ENCODE measurements around the gene EPHA3.

Gene EPHA3

DNA sequence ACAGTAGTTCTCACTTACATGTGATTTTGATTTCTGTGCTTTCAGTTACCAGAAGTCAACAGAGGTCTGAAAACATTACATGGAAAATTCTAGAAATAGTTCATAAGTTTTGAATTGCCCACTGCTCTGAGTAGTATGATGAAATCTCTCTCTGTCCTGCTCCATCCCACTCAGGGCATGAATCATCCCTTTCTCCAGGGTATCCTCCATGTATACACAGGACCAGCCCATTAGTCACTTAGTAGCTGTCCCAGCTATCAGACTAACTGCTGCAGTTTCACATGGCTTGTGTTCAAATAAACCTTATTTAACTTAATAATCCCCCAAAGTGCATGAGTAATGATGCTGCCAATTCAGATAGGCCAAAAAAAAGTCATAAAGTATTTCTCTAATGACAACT is 38.6 kb downstream of the EPHA3 start:
- DNase-seq (ENCODE audit: low read depth in 1 of 2, low spot score in 1 of 2) = no peak

DNA sequence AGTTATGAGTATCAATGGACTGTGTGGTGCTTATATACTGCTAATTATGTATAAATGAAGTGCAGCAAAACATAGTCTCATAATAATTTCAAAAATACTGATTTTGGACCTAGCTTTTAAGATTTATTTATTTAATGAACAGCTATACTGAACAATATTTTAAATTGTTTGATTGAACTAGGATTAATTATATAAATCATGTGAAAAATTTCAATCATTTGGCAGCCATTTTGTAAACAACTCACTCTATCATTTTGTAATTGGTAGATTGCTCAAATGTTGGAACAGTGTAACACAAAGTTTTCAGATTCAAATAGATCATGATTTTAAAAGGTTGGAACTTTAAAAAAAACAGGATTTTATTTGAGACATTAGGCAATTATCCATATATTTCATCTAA is 47.0 kb downstream of the EPHA3 start:
- DNase-seq (ENCODE audit: low read depth in 1 of 2, low spot score in 1 of 2) = no peak

DNA sequence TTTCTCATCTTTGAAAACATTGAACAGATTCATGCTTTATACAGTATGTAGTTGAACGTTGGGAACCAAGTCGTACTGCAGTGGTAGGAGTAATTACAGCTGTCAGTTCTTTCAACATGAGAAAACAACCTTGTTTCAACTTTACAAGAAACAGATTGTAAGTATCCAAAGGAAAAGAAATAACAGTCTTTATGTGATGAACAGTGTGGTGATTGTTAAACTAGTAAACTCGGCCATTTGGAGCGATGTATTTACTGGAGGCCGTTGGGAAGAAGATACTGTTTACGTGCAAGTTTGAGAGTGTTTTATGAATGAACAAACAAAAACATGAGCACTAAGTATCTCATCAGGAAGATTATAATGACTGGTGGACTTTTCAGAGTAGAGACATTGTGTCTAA is 48.4 kb downstream of the EPHA3 start:
- no peak for DNase-seq (ENCODE audit: low read depth in 1 of 2, low spot score in 1 of 2)

DNA sequence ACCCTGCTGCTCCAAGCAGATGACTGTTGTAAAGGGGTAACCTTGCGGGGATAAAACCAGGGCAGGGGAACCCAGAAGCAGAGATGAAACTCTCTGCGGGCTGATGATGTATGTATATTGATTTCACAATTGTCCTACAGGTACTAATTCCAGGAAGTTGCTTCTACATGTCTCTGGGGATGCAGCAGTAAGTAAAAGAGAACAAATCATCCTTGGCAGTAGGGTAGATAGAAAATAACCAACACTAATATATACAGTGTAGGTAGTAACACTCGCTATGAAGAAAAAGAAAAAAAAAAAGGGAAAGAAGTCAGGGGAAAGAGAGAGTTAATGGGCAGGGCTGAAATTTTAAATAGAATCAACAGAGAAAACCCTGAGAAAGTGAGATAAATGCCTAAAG is 50.2 kb downstream of the EPHA3 start:
- DNase-seq (ENCODE audit: low read depth in 1 of 2, low spot score in 1 of 2) = no peak

DNA sequence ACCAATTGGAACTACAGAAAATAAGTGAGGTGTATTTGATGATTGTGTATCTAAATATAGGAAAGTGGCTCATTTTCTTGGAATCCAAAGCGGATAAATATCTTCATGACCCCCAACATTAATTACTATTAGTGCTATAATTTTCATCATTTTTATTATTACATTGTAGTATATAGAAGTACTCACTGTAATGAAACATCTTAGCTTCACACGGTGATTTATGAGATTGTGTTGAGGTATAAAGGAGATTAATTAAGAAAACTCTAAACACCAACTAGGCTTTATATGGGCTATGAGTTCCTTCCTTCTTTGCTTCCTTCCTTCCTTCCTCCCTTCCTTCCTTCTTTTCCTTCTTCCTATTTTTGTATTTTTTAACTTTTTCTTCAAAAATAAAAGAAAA is 52.2 kb downstream of the EPHA3 start:
- DNase-seq (ENCODE audit: low read depth in 1 of 2, low spot score in 1 of 2) = no peak

DNA sequence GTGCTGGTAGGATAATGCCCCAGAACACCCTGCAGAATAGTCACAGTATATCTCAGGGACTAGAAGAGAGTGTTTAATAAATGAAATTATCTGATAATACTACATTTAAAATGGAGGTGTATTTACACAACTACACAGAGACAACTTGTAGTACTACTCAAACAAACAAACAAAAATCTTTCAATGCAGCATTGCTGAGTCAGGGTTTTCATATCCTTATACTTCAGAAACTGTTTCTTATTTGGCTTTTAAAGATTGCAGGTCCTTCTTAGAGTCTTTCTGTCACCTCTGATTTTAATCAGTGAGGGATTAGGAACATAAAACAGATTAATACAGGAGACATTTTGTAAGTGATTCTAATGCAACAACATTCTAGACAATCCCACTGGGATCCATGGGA is 57.4 kb downstream of the EPHA3 start:
- no peak for DNase-seq (ENCODE audit: low read depth in 1 of 2, low spot score in 1 of 2)

DNA sequence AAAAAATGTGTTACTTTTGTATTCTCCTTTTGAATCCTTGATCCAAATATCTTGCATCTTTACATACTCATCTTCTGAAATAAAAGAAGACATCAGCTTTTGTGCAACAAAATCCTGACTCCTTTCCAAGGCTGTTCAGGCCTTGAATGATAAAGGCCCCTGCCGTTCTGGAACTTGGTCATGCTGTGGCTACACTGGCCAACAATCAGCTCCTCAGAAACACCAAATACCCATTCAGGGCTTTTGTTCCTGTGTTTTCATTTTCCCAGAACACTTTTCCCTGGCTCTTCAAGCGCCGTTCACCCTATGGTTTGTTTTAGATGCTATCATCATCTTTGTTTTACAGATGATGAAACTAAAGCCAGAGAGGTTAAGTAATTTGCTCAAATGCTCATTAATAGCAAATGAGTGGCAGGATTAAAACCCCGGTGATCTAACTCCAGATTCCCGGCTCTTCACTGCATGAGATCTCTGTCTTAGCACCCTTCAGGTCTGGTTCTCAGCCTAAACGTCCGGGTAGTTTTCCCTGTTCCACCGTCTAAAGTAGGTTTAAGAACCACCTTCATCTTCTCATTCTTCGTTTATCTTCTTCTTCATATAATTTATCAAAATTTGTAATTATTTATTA is 58.3 kb downstream of the EPHA3 start:
- DNase-seq (ENCODE audit: low read depth in 1 of 2, low spot score in 1 of 2) = no peak

DNA sequence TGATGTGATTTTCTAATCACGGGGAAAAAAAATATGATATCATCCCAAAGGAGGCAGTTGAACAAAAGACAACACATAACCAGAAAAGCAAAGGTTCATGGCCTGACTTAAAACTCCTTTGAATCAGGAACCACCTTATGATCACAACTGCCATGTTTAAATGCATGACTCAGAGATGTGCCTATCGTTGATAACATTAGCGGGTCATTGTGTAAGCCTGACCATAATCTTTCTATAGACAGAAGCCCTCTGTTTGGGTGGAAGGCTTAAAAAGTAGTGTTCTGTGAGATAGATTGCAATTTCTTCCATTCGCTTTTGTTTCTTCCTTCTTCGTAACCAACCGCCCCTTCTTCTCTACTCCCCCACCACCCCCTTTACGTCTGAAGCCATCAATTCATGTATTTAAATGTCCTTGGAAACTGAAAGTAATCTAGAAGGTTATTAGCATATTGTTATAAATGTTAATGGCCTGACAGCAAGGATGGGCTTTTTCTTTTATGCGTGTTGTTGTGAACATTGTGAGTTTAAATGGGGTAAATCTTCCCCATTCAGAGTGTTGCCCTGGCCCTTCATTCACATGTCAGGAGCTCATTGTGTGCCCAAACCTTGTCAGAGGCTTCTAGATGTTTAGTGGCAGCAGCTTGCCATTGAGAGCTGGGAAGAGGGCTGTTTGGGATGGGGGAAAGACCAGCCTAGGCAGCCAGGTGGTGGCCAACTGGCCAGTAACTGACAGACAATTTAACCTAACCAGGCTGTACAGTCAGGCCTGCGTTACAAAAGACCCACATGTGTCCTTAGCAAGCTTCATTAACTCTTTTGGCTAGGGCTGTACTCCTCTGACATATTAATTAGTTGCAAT is 64.5 kb downstream of the EPHA3 start:
- no peak for DNase-seq (ENCODE audit: low read depth in 1 of 2, low spot score in 1 of 2)

DNA sequence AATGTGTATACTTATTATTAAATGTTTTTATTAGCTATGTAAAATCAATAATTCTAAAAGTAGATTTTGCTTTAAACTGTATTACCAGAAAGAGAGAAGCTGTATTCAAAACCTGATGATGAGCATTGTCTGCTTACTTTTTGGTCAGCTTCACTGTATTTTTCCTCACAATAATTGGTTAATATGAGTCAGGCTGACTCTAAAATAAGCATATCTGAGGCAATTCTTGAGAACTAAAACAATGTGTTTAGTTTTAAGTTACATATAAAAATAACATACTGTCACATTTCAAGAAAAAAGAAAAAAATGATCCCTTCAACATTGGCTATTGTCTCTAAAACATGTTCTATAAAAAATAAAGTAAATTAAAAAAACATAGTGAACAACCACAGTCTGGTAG is 66.1 kb downstream of the EPHA3 start:
- no peak for DNase-seq (ENCODE audit: low read depth in 1 of 2, low spot score in 1 of 2)

DNA sequence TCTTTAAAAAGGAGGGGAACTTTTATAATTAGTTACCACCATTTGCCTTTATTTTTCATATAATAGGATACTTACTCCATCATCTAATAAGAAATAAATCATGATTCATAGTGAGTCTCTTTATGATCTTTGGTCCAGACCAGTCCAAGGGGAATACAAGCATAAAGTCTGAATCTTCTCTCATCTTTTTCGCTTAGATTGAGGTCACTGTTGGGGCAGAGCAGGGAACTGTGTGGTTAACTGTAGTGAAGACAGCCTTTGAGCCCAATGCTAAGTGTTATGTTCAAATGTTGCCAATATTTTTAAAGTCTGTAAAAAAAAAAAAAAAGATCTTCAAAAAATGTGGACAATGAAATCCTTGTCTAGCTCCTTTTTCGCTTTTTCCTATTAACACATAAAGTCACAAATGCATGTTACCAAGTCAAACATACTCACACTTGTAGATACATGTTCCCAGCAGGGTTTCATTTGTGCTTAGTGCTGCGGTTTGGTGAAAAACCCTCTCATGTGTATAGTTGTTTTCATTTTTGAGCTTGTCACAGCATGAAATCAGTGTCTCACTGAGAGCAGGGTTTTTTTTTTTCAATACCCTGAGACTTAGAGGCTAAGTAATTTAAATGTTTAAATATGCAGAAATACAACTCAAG is 72.1 kb downstream of the EPHA3 start:
- no peak for DNase-seq (ENCODE audit: low read depth in 1 of 2, low spot score in 1 of 2)

DNA sequence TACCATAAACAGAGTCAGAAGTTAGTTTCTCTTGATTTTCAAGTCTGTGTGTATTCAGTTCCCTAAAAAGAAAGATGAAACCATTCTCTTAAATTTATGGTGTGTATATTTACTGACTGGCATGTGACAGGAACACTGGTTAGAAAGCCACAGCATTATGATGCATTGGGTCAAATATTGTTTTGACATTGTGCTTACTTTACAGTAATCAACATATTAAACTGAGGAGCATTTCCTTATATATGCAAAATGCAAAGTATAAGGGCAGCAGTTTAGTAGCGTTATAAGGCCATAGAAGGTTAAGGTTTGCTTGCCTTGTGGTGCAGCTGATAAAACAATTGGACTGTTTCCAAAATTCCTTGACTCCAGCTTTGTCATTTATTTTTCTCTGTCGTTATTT is 72.9 kb downstream of the EPHA3 start:
- DNase-seq (ENCODE audit: low read depth in 1 of 2, low spot score in 1 of 2) = no peak

DNA sequence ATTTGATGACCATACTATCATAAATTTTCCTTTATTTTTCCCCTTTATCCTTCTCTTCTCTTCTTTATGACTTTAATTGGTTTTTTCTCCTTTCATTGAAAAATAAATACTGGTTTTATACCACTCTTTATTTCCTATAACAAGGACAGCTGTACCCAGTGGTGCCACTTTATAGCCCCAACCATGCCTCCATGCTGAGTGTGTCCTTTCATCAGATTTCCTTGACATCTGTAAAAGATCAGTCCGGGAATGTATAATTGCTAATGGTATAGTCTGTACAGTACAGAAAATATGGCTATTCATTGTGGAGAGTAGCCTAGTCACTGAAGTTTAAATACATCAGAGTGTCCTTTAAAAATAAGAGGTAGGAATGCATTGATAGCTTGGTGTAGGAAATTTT is 74.6 kb downstream of the EPHA3 start:
- no peak for DNase-seq (ENCODE audit: low read depth in 1 of 2, low spot score in 1 of 2)

DNA sequence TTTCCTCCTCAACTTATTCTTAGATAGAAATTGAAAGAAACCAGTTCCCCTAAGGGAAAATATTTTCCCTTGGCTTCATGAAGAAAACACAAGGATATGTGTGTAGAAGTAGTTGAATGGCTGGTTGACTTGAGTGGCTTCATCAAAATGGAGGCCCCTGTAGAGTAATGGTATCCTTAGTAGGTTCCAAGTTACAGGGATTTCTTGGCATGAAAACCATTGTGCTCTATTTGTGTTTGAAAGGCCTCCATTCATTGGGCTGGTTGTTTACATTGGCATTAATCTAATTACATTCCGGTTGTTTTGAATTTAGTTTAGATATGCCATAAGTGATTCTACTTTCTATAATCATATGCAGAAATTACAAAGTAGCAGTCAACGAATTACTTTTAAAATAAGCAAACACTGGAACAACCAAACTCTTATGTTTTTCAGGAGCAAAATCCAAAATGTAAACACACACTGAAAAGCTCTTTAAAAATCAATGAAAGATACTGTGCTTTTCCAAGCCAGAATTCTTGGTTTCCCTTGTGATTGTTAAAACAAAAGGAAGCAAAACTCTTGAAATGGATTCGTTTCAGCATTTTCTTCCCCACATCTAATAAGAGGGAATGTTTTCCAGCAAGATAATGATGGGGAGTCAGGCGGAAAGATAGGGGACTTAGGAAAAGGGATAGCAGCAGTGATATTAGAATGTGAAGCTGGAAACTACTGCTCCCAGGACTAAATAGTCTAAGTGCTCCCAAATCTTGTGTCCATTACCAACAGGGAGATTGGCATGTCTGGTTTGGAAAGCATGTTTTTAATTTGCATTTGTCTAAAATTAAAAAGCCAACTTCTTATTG is 77.0 kb downstream of the EPHA3 start:
- no peak for DNase-seq (ENCODE audit: low read depth in 1 of 2, low spot score in 1 of 2)

DNA sequence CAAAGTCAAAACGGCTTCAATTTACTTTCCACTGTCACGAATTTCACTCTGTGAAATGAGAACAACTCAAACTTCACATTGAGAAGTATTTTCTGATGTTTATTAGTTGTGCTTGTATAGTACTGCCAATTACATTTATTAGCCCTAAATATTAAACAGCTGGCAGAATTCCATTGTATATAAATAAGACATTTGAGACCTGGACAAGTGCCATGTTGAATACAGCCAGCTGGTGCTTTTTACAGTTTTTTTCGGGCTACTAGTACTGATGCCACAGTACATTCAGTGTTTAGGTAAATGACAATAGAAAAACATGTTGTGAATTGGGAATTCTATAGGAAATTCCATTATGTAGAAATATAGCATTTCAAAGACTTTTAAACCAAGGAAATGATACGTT is 79.0 kb downstream of the EPHA3 start:
- no peak for DNase-seq (ENCODE audit: low read depth in 1 of 2, low spot score in 1 of 2)

DNA sequence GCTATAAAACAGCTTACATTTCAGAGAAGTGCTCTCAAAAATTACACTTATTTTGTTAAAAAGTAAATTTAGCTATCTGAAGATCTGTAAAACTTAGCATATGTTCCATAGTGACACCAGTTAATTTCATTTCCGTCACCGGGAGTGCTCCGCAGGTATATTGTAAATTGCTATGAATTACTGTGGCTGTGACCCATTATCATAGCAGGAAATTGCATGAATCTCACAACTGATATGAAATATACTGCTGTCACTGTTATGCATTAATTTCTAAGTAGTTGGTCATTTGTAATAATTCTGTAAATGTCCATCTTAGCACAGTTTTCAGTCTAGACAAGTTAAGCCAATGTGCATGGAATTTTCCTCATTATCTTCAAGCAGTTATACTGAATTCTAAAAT is 91.2 kb downstream of the EPHA3 start:
- DNase-seq (ENCODE audit: low read depth in 1 of 2, low spot score in 1 of 2) = no peak

DNA sequence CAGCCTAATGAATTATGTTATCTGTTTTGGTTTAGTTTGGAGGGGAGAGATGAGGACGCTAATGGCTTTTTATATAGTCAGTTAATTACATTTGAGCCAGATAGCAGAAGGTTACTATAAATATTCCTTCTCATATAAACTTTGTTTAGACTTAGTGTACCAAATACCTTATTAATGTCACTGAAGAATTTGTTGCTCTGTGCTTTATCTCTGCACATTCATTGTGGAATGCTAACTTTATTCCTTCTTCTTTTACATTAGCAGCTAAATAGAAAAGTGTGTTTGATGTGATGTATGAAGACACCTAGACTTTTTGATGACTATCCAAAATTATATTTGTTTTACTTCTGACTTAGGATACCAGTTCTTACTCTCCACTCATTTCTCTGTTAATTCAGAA is 105.2 kb downstream of the EPHA3 start:
- no peak for DNase-seq (ENCODE audit: low read depth in 1 of 2, low spot score in 1 of 2)

DNA sequence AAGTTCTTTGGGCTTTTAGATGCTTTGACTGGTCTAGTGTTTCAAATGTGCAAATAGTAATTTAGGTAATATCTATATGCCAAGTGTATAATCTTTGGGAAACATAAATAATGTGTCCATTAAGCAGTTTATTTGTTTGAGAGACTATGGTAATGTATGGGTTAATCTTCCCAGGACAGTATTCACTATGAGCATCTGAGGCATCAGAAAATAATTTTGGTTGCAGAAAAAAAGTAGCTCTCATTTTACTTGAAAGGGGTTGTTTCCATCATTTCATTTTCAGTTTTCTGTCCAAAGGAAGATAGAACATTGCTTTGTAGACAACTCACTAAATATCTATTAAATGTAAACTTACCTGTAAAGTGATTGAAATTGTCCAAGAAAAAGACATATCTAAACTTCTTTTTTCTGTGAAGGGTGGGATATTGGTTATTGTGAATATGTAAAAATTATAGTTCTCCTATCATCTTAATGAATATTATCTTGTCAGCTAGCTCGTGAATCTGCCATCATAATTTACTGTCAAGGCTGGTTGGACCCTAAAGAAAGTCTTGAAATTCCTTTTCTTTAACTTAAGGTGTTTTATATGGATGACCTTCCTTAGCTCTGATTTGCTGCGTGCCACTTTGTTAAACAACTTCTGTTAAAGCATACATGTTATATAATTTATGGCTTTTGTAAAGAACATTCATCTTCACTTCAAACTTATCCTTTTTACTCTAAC is 108.8 kb downstream of the EPHA3 start:
- DNase-seq (ENCODE audit: low read depth in 1 of 2, low spot score in 1 of 2) = no peak

DNA sequence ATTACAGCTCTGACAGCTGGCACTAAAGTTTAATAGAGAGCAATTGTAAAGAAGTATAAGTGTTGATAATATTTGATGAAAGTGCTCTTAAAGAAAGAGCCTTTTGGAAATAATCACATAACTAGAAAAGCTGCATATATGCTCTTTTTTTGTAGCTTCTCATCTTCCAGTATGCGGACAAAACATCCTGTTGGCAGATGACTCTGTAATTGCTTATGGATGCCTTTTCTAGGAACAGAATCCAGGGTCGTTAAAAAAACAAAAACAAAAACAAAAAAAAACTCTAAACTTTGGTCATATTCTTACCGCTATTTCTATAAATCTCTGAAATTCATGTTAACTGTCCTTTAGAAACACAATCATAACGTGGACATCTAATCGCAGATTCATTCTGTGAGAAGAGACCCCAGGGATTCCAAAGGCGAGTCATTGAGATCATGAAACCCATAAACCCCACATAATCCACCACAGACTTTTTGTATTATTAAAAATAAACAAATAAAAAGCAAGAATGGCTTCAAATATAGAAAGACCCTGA is 109.8 kb downstream of the EPHA3 start:
- DNase-seq (ENCODE audit: low read depth in 1 of 2, low spot score in 1 of 2) = no peak

DNA sequence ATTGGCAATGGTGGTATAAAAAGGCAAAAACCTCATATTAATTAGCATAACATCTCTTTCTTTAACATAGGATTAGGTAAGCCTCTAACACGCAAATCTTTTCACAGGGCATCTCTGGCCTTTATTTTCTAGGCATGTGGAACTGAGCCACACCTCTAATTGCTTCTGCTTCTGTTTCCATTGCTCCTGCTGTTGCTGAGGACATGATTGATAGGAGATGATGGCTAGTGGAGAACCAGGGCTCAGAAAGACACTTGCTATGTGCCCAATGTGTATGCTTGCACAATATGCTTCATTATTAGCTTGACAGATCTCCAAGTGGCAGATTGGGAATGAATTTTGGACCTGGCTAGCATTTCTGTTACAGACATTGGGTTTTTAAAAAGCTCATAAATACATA is 114.5 kb downstream of the EPHA3 start:
- no peak for DNase-seq (ENCODE audit: low read depth in 1 of 2, low spot score in 1 of 2)

DNA sequence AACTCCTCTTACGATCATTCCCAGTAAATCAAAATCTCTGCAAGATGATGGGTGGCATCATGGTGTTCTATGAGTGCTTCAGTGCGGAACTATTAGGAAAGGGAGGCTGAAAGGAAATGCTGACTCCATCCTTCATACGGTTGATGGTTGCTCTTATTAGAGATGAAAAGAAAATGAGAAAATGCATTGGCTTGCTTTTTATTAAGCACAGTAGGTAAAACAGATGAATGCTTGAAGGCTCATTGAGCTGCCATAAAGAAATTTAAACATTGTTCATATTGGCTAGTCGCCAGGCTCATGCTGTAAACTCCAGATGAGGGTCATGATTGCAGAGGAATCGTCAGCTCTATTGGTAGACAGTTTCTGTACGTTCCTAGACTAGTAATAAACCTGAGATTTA is 115.8 kb downstream of the EPHA3 start:
- DNase-seq (ENCODE audit: low read depth in 1 of 2, low spot score in 1 of 2) = no peak

DNA sequence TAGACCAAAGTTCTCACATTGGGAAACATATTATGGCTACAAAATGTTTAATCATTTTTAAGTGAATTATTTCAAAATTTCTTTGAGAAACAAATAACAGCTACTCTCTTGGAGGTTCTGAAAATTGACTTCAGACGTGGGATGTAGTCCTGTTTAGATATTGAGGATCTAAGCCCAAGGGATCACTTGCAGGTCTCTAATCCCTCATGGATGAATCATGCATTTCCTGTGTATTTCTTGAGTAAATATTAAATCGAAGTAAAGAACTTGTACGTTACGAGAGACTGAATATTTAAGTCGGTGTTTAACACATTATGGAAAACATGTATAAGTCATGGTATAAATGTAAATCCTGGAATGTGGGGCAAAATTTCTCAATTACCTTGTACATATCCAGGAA is 119.8 kb downstream of the EPHA3 start:
- no peak for DNase-seq (ENCODE audit: low read depth in 1 of 2, low spot score in 1 of 2)
